ENCODE results near the gene ZDHHC11B.
A peak's percentile ranks its signal among the peaks of the same experiment; 100 is the strongest.

Gene ZDHHC11B

DNA sequence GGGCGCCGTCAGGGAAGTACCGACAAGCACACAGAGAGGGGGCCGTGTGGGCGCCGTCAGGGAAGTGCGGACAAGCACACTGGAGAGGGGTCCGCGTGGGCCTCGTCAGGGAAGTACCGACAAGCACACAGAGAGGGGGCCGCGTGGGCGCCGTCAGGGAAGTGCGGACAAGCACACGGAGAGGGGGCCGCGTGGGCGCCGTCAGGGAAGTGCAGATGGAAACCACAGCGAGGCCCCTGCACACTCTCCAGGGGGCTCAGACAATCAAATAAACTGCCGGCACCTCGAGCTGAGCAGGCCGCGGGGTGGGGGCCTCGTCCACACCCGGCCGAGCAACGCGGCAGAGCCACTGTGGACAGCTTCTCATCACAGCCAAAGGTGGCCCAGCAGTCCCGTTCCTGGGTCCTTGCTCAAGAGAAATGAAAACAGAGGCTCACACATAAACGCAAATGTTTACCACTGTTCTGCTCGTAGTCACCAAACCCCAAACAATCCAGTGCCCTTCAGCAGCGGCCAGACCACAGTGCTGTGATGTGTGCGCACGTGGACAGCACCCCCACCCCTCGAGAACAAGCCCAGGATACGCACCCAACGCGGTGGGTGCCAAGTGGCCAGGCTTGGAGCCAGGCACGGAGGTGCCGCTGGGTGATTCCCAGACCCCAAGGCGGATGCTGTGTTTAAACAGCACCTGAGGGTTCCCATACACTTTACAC is 116.1 kb downstream of the ZDHHC11B start:
- CTCF ChIA-PET, result interaction anchor here (0.6 to 5.4 kb wide), 7 partner anchors 11 to 269 kb away, joined by 3 to 39 read pairs (median 6); no protein-coding TSS in a partner anchor
- no peaks in the 10 kb centered on the region for H3K9me3 ChIP-seq (ENCODE audit: control insufficient read depth, insufficient read depth, low read depth, low read length)
- TF ChIP-seq ZNF701 (tag by site-specific recombination; IDR thresholded peaks at IDR 0.05), result no peak
- POLR2A ChIA-PET, result no interaction called here
- H3K36me3 ChIP-seq (ENCODE audit: control insufficient read depth in 2 of 2, insufficient read depth in 1 of 2, low read length in 2 of 2), result peaks cover 0 to 46% of the 10 kb centered on the region in 2 experiments; a peak in 1 of 3 replicates
- H3K27ac ChIP-seq (ENCODE audit: extremely low read depth, low read depth, low read length), result no peak overlapping the region; the same call in 1 of the 2 replicates
- H3K4me1 ChIP-seq (ENCODE audit: control insufficient read depth, insufficient read depth, low read length), result peaks cover 16% of the 10 kb centered on the region
- H3K4me3 ChIP-seq (ENCODE audit: low read depth, low read length), result no peak overlapping the region

DNA sequence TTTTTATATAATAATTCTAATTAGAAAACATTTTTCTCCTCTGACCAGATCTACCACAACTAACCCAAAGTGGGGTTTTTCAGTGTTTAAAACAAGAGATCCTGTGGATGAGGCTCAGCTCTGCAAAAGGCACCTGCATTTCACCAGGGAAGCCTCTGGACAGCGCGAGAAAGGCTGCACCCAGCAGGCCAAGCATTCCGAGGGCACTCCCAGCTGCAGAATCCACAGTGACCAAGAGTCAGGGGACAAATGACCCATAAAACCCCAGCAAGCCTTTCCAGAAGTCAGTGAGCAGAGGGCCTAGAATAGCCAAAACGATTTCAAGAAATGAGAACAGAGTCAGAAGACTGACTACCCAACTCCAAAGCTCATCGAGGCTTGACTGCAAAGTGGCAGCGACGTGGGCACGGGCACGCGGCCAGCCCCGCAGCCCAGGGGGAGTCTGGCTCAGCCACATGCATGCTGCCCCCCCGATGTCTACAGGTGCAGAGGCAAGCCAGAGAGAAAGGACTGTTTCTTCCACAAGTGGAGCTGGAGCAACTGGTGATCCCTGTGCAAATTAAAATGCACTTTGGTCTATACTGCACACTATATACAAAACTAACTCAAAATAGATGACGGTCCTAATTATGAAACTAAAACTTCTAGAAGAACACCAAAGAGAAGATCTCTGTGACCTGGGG is 117.6 kb downstream of the ZDHHC11B start:
- Histone ChIP-seq H3K4me3 (ENCODE audit: low read depth, low read length) (no peak overlapping the region), H3K9me3 (ENCODE audit: control insufficient read depth, insufficient read depth, low read depth, low read length) (no peaks in the 10 kb centered on the region), H3K36me3 (ENCODE audit: control insufficient read depth in 2 of 2, insufficient read depth in 1 of 2, low read length in 2 of 2) (peaks cover 0 to 60% of the 10 kb centered on the region in 2 experiments; a peak in 1 of 3 replicates), H3K4me1 (ENCODE audit: control insufficient read depth, insufficient read depth, low read length) (peaks cover 1% of the 10 kb centered on the region), H3K27ac (ENCODE audit: extremely low read depth, low read depth, low read length) (no peak overlapping the region)
- ChIA-PET CTCF (interaction anchor here (0.6 to 1.2 kb wide), 4 partner anchors 66 to 508 kb away, joined by 3 to 4 read pairs (median 4); no protein-coding TSS in a partner anchor), POLR2A (no interaction called here)
- TF ChIP-seq SCRT1 (tag by site-specific recombination; IDR thresholded peaks at IDR 0.05; ENCODE audit: borderline replicate concordance), result peak; percentile 95
- TF ChIP-seq ZNF37A (tag by site-specific recombination; IDR thresholded peaks at IDR 0.05), result no peak
- TF ChIP-seq ZNF785 (tag by site-specific recombination; IDR thresholded peaks at IDR 0.05), result no peak
- peak; percentile 91 for TF ChIP-seq SCRT2 (tag by site-specific recombination; IDR thresholded peaks at IDR 0.05)
- no peak for TF ChIP-seq ZNF112 (tag by site-specific recombination; IDR thresholded peaks at IDR 0.05)

DNA sequence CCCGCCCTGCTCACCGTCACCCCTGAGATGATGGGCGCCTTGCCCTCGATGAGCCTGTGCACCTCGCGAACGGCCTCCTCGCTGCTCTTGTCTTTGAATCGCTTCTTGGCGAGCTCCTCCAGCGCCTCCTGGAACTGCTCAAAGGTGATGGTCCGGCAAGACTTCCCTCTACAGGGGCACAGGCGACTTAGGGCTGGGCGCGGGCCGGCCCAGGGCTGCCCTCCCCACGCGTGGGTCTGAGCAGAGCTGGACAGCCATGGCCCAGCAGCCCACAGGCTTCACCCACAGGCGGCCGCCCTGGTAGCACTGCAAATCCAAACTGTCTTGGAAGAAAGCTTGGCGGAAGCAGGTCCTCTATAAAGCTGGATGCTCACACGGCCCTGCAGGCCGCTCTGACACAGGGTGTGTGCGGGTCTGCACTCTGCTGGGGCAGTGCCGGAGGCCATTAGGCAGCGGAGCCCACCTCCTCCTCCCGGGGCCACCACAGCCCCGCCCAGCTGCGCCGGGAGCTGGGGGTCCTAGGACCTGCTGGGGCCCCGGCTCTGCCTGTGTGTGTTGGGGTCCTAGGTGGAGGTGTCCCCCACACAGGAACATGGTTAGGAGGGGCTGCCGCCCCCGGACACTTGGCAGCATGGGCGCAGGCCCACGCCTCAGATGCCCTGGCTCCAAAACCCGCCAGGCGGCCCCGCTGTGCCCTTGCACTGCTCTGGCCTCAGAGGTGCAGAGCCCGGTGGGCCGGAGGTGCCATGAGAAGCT is 118.4 kb downstream of the ZDHHC11B start:
- ChIA-PET CTCF (interaction anchor here (0.6 to 1.2 kb wide), 4 partner anchors 65 to 509 kb away, joined by 3 to 4 read pairs (median 4); no protein-coding TSS in a partner anchor), POLR2A (no interaction called here)
- Histone ChIP-seq H3K27ac (ENCODE audit: extremely low read depth, low read depth, low read length) (no peak overlapping the region), H3K4me3 (ENCODE audit: low read depth, low read length) (no peak overlapping the region), H3K4me1 (ENCODE audit: control insufficient read depth, insufficient read depth, low read length) (no peaks in the 10 kb centered on the region), H3K9me3 (ENCODE audit: control insufficient read depth, insufficient read depth, low read depth, low read length) (no peaks in the 10 kb centered on the region), H3K36me3 (ENCODE audit: control insufficient read depth in 2 of 2, insufficient read depth in 1 of 2, low read length in 2 of 2) (peaks cover 0 to 69% of the 10 kb centered on the region in 2 experiments; a peak in 1 of 3 replicates)
- TF ChIP-seq ZNF76 (tag by site-specific recombination; IDR thresholded peaks at IDR 0.05; ENCODE audit: borderline replicate concordance, low read depth), result no peak
- TF ChIP-seq BCL11A (tag by site-specific recombination; IDR thresholded peaks at IDR 0.05; ENCODE audit: low read depth), result no peak
- TF ChIP-seq ZIC2 (tag by site-specific recombination; IDR thresholded peaks at IDR 0.05), result no peak
- TF ChIP-seq, protein P1, sequence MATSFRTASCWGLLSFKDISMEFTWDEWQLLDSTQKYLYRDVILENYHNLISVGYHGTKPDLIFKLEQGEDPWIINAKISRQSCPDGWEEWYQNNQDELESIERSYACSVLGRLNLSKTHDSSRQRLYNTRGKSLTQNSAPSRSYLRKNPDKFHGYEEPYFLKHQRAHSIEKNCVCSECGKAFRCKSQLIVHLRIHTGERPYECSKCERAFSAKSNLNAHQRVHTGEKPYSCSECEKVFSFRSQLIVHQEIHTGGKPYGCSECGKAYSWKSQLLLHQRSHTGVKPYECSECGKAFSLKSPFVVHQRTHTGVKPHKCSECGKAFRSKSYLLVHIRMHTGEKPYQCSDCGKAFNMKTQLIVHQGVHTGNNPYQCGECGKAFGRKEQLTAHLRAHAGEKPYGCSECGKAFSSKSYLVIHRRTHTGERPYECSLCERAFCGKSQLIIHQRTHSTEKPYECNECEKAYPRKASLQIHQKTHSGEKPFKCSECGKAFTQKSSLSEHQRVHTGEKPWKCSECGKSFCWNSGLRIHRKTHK (tag by site-specific recombination; IDR thresholded peaks at IDR 0.05), result no peak

DNA sequence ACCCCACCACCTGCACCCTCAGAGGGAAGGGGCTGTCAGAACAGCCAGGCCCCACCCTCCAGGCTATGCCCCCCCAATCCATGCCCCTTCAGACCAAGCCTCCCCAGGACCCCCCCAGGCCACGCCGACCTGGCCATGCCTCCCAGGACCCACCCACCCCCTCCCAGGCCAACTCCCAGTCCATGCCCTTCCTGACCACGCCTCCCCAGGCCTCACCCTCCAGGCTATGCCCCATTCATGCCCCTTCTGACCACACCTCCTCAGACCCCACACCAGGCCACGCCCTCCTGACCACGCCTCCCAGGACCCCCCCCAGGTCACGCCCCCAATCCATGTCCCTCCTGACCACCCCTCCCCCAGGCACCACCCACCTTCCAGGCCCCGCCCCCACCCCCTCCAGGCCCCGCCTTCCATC is 119.0 kb downstream of the ZDHHC11B start:
- TF ChIP-seq KLF8 (tag by site-specific recombination; IDR thresholded peaks at IDR 0.05), result peak; percentile 99
- TF ChIP-seq KLF9 (tag by site-specific recombination; IDR thresholded peaks at IDR 0.05; ENCODE audit: low read depth), result peak; percentile 93
- no peak for TF ChIP-seq ZNF571 (tag by site-specific recombination; IDR thresholded peaks at IDR 0.05)
- no peak for TF ChIP-seq ZNF548 (tag by site-specific recombination; IDR thresholded peaks at IDR 0.05)
- TF ChIP-seq ZNF311 (tag by site-specific recombination; IDR thresholded peaks at IDR 0.05; ENCODE audit: borderline replicate concordance), result no peak
- no peak for TF ChIP-seq ZNF391 (tag by site-specific recombination; IDR thresholded peaks at IDR 0.05; ENCODE audit: borderline replicate concordance, low read depth)
- peak; percentile 27; the same call in 1 of the 2 replicates for TF ChIP-seq GLIS2 (tag by site-specific recombination; IDR thresholded peaks at IDR 0.05)
- TF ChIP-seq KLF10 (tag by site-specific recombination; IDR thresholded peaks at IDR 0.05), result peak; percentile 48; the same call in 1 of the 2 replicates
- TF ChIP-seq, protein P2, sequence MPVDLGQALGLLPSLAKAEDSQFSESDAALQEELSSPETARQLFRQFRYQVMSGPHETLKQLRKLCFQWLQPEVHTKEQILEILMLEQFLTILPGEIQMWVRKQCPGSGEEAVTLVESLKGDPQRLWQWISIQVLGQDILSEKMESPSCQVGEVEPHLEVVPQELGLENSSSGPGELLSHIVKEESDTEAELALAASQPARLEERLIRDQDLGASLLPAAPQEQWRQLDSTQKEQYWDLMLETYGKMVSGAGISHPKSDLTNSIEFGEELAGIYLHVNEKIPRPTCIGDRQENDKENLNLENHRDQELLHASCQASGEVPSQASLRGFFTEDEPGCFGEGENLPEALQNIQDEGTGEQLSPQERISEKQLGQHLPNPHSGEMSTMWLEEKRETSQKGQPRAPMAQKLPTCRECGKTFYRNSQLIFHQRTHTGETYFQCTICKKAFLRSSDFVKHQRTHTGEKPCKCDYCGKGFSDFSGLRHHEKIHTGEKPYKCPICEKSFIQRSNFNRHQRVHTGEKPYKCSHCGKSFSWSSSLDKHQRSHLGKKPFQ (tag by site-specific recombination; IDR thresholded peaks at IDR 0.05), result no peak
- TF ChIP-seq KLF1 (tag by site-specific recombination; IDR thresholded peaks at IDR 0.05), result peak; percentile 96
- TF ChIP-seq ZNF214 (tag by site-specific recombination; IDR thresholded peaks at IDR 0.05; ENCODE audit: borderline replicate concordance), result no peak
- ChIA-PET CTCF (no interaction called here), POLR2A (no interaction called here)
- H3K9me3 ChIP-seq (ENCODE audit: control insufficient read depth, insufficient read depth, low read depth, low read length), result no peaks in the 10 kb centered on the region
- no peak overlapping the region for H3K27ac ChIP-seq (ENCODE audit: extremely low read depth, low read depth, low read length)
- no peaks in the 10 kb centered on the region for H3K4me1 ChIP-seq (ENCODE audit: control insufficient read depth, insufficient read depth, low read length)
- peaks cover 0 to 74% of the 10 kb centered on the region in 2 experiments; a peak in 1 of 3 replicates for H3K36me3 ChIP-seq (ENCODE audit: control insufficient read depth in 2 of 2, insufficient read depth in 1 of 2, low read length in 2 of 2)
- no peak overlapping the region for H3K4me3 ChIP-seq (ENCODE audit: low read depth, low read length)
